Esophagus squamous epithelium (tissue), 5 donors: ENCODE results near the gene ZNHIT2. TPM values are rescaled to one million over a fixed set of nuclear protein-coding genes. Genes with fewer than 3 reads are reported as not detected.

ENCODE experiments used
- DNase-seq: peaks from one replicate; lab custom pipeline; 2025; lab: John Stamatoyannopoulos, UW
- H3K27ac ChIP-seq, 4 donors: fragments of 200-600 bp; sonication (generic); one replicate each; pipeline ENCODE4 v1.5.1; 2016 to 2019; ENCODE audit warnings: mild to moderate bottlenecking in 1 of 4
- H3K27me3 ChIP-seq, 4 donors: fragments of 200-600 bp; sonication (generic); 1 replicate in 3 of 4; 2 replicates in 1 of 4; pipeline versions ENCODE4 v1.5.1 to v1.6.0; 2017 to 2021; ENCODE audit warnings: antibody characterized with exemption in 1 of 4
- H3K36me3 ChIP-seq, 3 donors: fragments of 200-600 bp; sonication (generic); one replicate each; pipeline ENCODE4 v1.5.1; 2016 to 2019
- H3K4me1 ChIP-seq, 3 donors: fragments of 200-600 bp; sonication (generic); one replicate each; pipeline ENCODE4 v1.5.1; 2017 to 2019
- H3K4me3 ChIP-seq, 4 donors: fragments of 200-600 bp; sonication (generic); 1 replicate in 3 of 4; 2 replicates in 1 of 4; pipeline ENCODE4 v1.5.1; 2016 to 2019; ENCODE audit warnings: mild to moderate bottlenecking in 2 of 4, moderate library complexity in 1 of 4
- H3K9me3 ChIP-seq, 3 donors: fragments of 200-600 bp; sonication (generic); one replicate each; pipeline ENCODE4 v1.5.1; 2016 to 2019
- POLR2A ChIP-seq, 4 donors: fragments of 450-650 bp; IDR thresholded peaks; one replicate each; pipeline ENCODE4 v1.6.1; 2017; ENCODE audit warnings: antibody characterized with exemption in 4 of 4, mild to moderate bottlenecking in 4 of 4, moderate library complexity in 3 of 4
- WGBS, 2 donors: methylation state at CpG; one replicate each; pipeline ENCODE4 v1.1.5; 2018; 5-methylcytosine and 5-hydroxymethylcytosine counted together
- intact Hi-C: fragments of 100-400 bp; cut with DNase I; formaldehyde crosslinking; loops from one replicate; pipeline ENCODE4 v1.15.0; 2022
- total RNA-seq, 4 donors: library from RNA; depleted of rRNA; stranded (reverse); fragments of >200 nt; gene quantifications; one replicate each; pipeline ENCODE4 v1.1.0, GENCODE V29; 2016
- TF ChIP-seq, protein P1 (sequence below), 6 experiments: fragments of 450-650 bp in 4 of 6; fragments of 200-600 bp in 2 of 6; sonication (generic) in 2 of 6; IDR thresholded peaks; one replicate each; pipeline ENCODE4 v1.5.1; 2016 to 2019; ENCODE audit warnings: antibody characterized with exemption in 6 of 6, mild to moderate bottlenecking in 4 of 6, moderate library complexity in 4 of 6
- donor health status: DM: yes; HTN: yes; CAD: no.

Gene ZNHIT2
- total RNA-seq, 4 donors from 2014 or later = 12.4 to 17.0 (median 16.5) TPM

DNA sequence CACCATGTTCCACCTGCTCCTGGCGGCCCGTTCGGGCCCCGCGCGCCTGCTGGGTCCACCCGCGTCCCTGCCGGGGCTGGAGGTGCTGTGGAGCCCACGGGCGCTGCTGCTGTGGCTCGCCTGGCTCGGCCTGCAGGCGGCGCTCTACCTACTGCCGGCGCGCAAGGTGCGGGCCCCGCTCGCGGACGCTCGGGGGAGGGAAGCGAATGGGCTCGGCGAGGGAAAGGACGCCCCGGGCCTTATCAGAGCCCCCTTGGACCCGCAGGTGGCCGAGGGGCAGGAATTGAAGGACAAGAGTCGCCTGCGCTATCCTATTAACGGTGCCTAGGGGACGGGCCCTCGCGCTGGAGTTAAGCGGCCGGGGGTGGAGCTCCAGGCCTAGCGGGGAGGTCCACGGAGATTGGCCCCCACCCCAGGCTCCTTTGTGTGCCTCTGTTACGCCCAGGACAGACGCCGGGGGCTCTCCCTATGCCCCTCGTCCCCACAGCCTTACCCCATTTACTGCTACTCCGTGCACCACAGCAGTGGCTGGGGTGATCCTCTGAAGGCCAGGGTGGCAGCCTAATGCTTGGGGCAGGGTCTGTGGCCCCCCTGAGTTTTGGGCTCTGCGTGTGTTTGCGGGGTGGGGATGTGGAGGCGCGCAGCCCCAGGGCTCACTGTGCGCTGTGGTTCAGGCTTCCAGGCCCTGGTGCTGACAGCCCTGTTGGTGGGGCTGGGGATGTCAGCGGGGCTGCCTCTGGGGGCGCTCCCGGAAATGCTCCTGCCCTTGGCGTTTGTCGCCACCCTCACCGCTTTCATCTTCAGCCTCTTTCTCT, 4.7 kb downstream of the ZNHIT2 start:
- no peak for DNase-seq
- Histone ChIP-seq H3K36me3 (peaks cover 7 to 35% (median 18%) of the 10 kb centered on the region in 3 donors), H3K9me3 (no peaks in the 10 kb centered on the region), H3K27me3 (no peaks in the 10 kb centered on the region), H3K4me3 (peak overlapping the region; percentile 49 to 70 (median 60)), H3K27ac (peak overlapping the region; percentile 54 to 85 (median 74)), H3K4me1 (peaks cover 54 to 84% (median 58%) of the 10 kb centered on the region in 3 donors)
- no peak for TF ChIP-seq POLR2A (IDR thresholded peaks at IDR 0.05)
- TF ChIP-seq, protein P1, sequence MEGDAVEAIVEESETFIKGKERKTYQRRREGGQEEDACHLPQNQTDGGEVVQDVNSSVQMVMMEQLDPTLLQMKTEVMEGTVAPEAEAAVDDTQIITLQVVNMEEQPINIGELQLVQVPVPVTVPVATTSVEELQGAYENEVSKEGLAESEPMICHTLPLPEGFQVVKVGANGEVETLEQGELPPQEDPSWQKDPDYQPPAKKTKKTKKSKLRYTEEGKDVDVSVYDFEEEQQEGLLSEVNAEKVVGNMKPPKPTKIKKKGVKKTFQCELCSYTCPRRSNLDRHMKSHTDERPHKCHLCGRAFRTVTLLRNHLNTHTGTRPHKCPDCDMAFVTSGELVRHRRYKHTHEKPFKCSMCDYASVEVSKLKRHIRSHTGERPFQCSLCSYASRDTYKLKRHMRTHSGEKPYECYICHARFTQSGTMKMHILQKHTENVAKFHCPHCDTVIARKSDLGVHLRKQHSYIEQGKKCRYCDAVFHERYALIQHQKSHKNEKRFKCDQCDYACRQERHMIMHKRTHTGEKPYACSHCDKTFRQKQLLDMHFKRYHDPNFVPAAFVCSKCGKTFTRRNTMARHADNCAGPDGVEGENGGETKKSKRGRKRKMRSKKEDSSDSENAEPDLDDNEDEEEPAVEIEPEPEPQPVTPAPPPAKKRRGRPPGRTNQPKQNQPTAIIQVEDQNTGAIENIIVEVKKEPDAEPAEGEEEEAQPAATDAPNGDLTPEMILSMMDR (IDR thresholded peaks at IDR 0.05) = peak; percentile 81 to 98 (median 92)
- WGBS, 2 donors = 5% methylated on average over 4 of the region's 57 CpGs; no CpG with 5 or more reads in 1 of the 2 donors
- intact Hi-C loops = no loop called here

GRCh38 chr11:65111744-65112545, 5.6 kb downstream of the ZNHIT2 start, which contains the start of gene TM7SF2:
TSS of gene TM7SF2 (plus strand) at chr11:65111872. CDS start at chr11:65112016, 144 bp downstream.
- intact Hi-C loops = no loop called here
- peak; percentile 76 for DNase-seq
- Histone ChIP-seq H3K36me3 (peaks cover 13 to 43% (median 22%) of the 10 kb centered on the region in 3 donors), H3K27me3 (no peaks in the 10 kb centered on the region), H3K9me3 (no peaks in the 10 kb centered on the region), H3K27ac (peak within 1 kb of the TSS; percentile 64 to 85 (median 80)), H3K4me3 (peak within 1 kb of the TSS; percentile 49 to 70 (median 60)), H3K4me1 (peaks cover 52 to 84% (median 58%) of the 10 kb centered on the region in 3 donors)
- 0 to 1% methylated on average over 8 to 28 of the region's 64 CpGs for WGBS, 2 donors
- TF ChIP-seq POLR2A (IDR thresholded peaks at IDR 0.05) = peak in 3 of 4 donors; percentile 64 to 86 (median 78)
- TF ChIP-seq, protein P1 (IDR thresholded peaks at IDR 0.05) = peak in 2 of 6 experiments; percentile 8 to 22

DNA sequence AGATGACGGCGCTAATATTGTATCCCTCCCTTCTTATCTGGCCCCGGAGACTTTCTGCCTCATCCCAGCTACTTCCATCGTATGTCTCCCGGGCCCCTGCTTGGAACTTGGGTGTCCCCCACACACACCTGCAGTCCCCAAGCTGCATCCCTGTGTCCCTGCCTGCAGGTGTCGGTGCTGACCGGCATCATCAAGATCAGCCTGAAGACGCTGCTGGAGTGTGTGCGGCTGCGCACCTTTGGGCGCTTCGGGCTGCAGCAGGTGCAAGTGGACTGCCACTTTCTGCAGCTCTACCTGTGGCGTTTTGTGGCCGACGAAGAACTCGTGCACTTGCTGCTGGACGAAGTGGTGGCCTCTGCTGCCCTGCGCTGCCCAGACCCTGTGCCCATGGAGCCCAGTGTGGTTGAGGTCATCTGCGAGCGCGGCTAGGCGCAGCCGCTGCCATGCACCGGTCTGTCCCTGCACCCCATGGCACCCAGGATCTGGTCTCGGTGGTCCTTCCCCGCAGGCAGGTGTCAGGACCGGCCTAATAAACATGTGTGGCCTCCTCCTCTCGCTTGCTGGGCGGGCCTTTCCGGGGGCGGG, 6.2 kb downstream of the ZNHIT2 start:
- TF ChIP-seq POLR2A (IDR thresholded peaks at IDR 0.05) = no peak
- TF ChIP-seq, protein P1 (IDR thresholded peaks at IDR 0.05) = no peak
- Histone ChIP-seq H3K36me3 (peaks cover 13 to 44% (median 22%) of the 10 kb centered on the region in 3 donors), H3K9me3 (no peaks in the 10 kb centered on the region), H3K27ac (peak overlapping the region; percentile 41 to 85 (median 76)), H3K4me1 (peaks cover 45 to 77% (median 51%) of the 10 kb centered on the region in 3 donors), H3K27me3 (no peaks in the 10 kb centered on the region), H3K4me3 (peak overlapping the region in 3 of 4 donors; percentile 58 to 70 (median 61))
- intact Hi-C loops = no loop called here
- DNase-seq = no peak
- WGBS, 2 donors = 88 to 92% methylated on average over 4 to 8 of the region's 31 CpGs

DNA sequence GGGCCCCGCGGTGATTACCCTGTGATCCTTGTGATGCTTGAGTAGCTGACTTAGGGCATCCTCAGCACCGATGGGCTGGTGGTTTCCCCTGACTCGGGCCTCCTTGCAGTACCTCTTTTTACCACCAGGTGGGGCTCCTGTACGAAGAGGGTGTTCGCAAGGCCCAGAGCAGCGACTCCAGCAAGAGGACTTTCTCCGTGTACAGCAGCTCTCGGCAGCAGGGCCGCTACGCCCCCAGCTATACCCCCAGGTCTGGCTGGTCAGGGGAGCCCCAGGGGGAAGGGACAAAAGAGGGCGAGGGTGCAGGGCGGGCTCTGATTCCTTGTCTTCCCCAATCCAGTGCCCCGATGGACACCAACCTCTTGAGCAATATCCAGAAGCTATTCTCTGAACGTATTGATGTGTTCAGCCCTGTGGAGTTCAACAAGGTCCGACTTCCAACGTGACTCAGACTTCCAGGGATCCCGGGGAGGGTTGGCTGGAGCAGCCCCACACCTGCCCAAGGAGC, 7.1 kb downstream of the ZNHIT2 start:
- H3K27ac ChIP-seq = peak overlapping the region; percentile 41 to 85 (median 76)
- no peak for TF ChIP-seq POLR2A (IDR thresholded peaks at IDR 0.05)
- TF ChIP-seq, protein P1 (IDR thresholded peaks at IDR 0.05) = peak; percentile 99 to 100 (median 99)
- peaks cover 13 to 45% (median 22%) of the 10 kb centered on the region in 3 donors for H3K36me3 ChIP-seq
- no peaks in the 10 kb centered on the region for H3K27me3 ChIP-seq
- no peaks in the 10 kb centered on the region for H3K9me3 ChIP-seq
- H3K4me3 ChIP-seq = peak overlapping the region in 1 of 4 donors; percentile 15
- H3K4me1 ChIP-seq = peaks cover 41 to 69% (median 44%) of the 10 kb centered on the region in 3 donors
- WGBS, 2 donors = 3 to 5% methylated on average over 6 to 11 of the region's 18 CpGs
- intact Hi-C loops = no loop called here
- DNase-seq = peak; percentile 61
